Testis (tissue), 2 donors: ENCODE measurements around the gene LHFPL5.

Experiments
- CTCF ChIP-seq, 3 experiments: fragments of 450-650 bp in 2 of 3; fragments of 200-600 bp in 1 of 3; sonication (generic) in 1 of 3; IDR thresholded peaks; one replicate each; pipeline ENCODE4 v1.5.1; 2016 to 2019; ENCODE audit warnings: antibody characterized with exemption in 3 of 3, mild to moderate bottlenecking in 2 of 3, moderate library complexity in 1 of 3
- POLR2A ChIP-seq: fragments of 450-650 bp; IDR thresholded peaks from one replicate; pipeline ENCODE4 v1.6.1; 2017; ENCODE audit warnings: antibody characterized with exemption, mild to moderate bottlenecking, moderate library complexity

GRCh38 chr6:35795453-35796071, 9.6 kb upstream of the LHFPL5 start:
- TF ChIP-seq CTCF (IDR thresholded peaks at IDR 0.05) (no peak), POLR2A (no peak)
